IMR-90 (cell line): ENCODE results near the gene SECISBP2. TPM values are rescaled to one million over a fixed set of nuclear protein-coding genes. Genes with fewer than 3 reads are reported as not detected.
"Not testable (repeated sequence)": the region's sequence is repeated elsewhere in the genome, so short reads cannot be mapped to it uniquely, and the experiment has no call there.

Experiments
- ATAC-seq: fragments of 200-7000 bp; cut with Tn5 transposase; 2 replicates; pipeline ENCODE4 v1.9.1; 2020; ENCODE audit warnings: low read depth, mild to moderate bottlenecking, moderate library complexity
- BruUV-seq: library from RNA; stranded (reverse); fragments of 400-500 nt; replicated peaks from 2 replicates; lab custom pipeline; 2021; lab: Mats Ljungman, UMichigan
- CTCF ChIA-PET: fragments of 300-600 bp; formaldehyde crosslinking; extraction: SDS; loops from one replicate; lab custom pipeline; 2021; ENCODE audit warnings: antibody characterized with exemption; lab: Yijun Ruan, JAX
- POLR2A ChIA-PET: fragments of 300-600 bp; sonication (Branson Sonifier 250); formaldehyde crosslinking; loops from one replicate; lab custom pipeline; 2022; ENCODE audit warnings: antibody characterized with exemption; ENCODE audit not compliant: unreplicated experiment; lab: Charles Lee
- DNase-seq: peaks from one replicate; pipeline ENCODE4 v3.0.0; 2013
- H2AFZ ChIP-seq: replicated peaks from 2 replicates; pipeline ENCODE3; 2013; ENCODE audit warnings: low read length, mild to moderate bottlenecking; ENCODE audit not compliant: poor library complexity
- H2AK5ac ChIP-seq: 2 replicates; pipeline ENCODE4 v1.6.1; 2013; ENCODE audit warnings: low read depth, low read length, inconsistent platforms
- H2AK9ac ChIP-seq: replicated peaks from 2 replicates; pipeline ENCODE3; 2013; ENCODE audit warnings: mild to moderate bottlenecking, low read depth, low read length, moderate library complexity; ENCODE audit not compliant: poor library complexity
- H2BK120ac ChIP-seq: 2 replicates; pipeline ENCODE4 v1.6.1; 2013; ENCODE audit warnings: low read depth, low read length, inconsistent platforms
- H2BK15ac ChIP-seq: 3 replicates; pipeline ENCODE4 v1.6.1; 2013; ENCODE audit warnings: low read depth, low read length, inconsistent platforms
- H2BK20ac ChIP-seq: 2 replicates; pipeline ENCODE4 v1.6.1; 2013; ENCODE audit warnings: low read depth, mild to moderate bottlenecking, inconsistent platforms, low read length, moderate library complexity
- H2BK5ac ChIP-seq: 2 replicates; pipeline ENCODE4 v1.6.1; 2013; ENCODE audit warnings: mild to moderate bottlenecking, low read depth, low read length, inconsistent platforms; ENCODE audit not compliant: poor library complexity, severe bottlenecking
- H3K14ac ChIP-seq: replicated peaks from 2 replicates; pipeline ENCODE4 v1.6.1; 2013; ENCODE audit warnings: low read depth, low read length, inconsistent platforms
- H3K18ac ChIP-seq: 2 replicates; pipeline ENCODE4 v1.6.1; 2013; ENCODE audit warnings: low read depth, low read length, control low read depth
- H3K23ac ChIP-seq: 2 replicates; pipeline ENCODE4 v1.6.1; 2013; ENCODE audit warnings: low read depth, low read length, inconsistent platforms
- H3K27ac ChIP-seq: 2 replicates; pipeline ENCODE4 v1.5.1; 2013; ENCODE audit warnings: mild to moderate bottlenecking, control low read depth, low read length; ENCODE audit not compliant: insufficient read depth
- H3K27me3 ChIP-seq: 2 replicates; pipeline ENCODE4 v1.6.1; 2013; ENCODE audit warnings: low read length; ENCODE audit not compliant: control insufficient read depth, insufficient read depth
- H3K36me3 ChIP-seq: 2 replicates; pipeline ENCODE4 v1.6.1; 2013; ENCODE audit warnings: low read length, mixed read lengths; ENCODE audit not compliant: control insufficient read depth, insufficient read depth
- H3K4ac ChIP-seq: 2 replicates; pipeline ENCODE4 v1.6.1; 2013; ENCODE audit warnings: low read depth, low read length, inconsistent platforms
- H3K4me1 ChIP-seq: 2 replicates; pipeline ENCODE4 v1.6.1; 2013; ENCODE audit warnings: low read length, mixed read lengths; ENCODE audit not compliant: control insufficient read depth, insufficient read depth
- H3K4me2 ChIP-seq: 2 replicates; pipeline ENCODE4 v1.6.1; 2013; ENCODE audit warnings: low read depth, mild to moderate bottlenecking, control low read depth, low read length, moderate library complexity
- H3K4me3 ChIP-seq: 2 replicates; pipeline ENCODE4 v1.5.1; 2013; ENCODE audit warnings: low read depth, mild to moderate bottlenecking, control low read depth, low read length, moderate library complexity; ENCODE audit not compliant: insufficient read depth
- H3K56ac ChIP-seq: 2 replicates; pipeline ENCODE4 v1.6.1; 2013; ENCODE audit warnings: low read length, inconsistent platforms; ENCODE audit not compliant: insufficient read depth; ENCODE audit errors: extremely low read depth
- H3K79me1 ChIP-seq, 2 experiments: 2 replicates each; pipeline ENCODE4 v1.6.1; 2013; ENCODE audit warnings: low read length in 2 of 2, inconsistent platforms in 1 of 2, low read depth in 1 of 2
- H3K9ac ChIP-seq: 2 replicates; pipeline ENCODE4 v1.6.1; 2013; ENCODE audit warnings: low read depth, low read length, control low read depth
- H3K9me1 ChIP-seq: 2 replicates; pipeline ENCODE4 v1.6.1; 2013; ENCODE audit warnings: low read length, inconsistent platforms; ENCODE audit not compliant: insufficient read depth
- H3K9me3 ChIP-seq: 2 replicates; pipeline ENCODE4 v1.6.1; 2013; ENCODE audit warnings: low read length; ENCODE audit not compliant: control insufficient read depth, insufficient read depth
- H4K20me1 ChIP-seq: 2 replicates; pipeline ENCODE4 v1.6.1; 2013; ENCODE audit warnings: low read length, inconsistent platforms; ENCODE audit not compliant: insufficient read depth
- H4K5ac ChIP-seq: 2 replicates; pipeline ENCODE4 v1.6.1; 2013; ENCODE audit warnings: mild to moderate bottlenecking, low read depth, low read length, control low read depth
- H4K8ac ChIP-seq, 2 experiments: 2 replicates each; pipeline ENCODE4 v1.6.1; 2013; ENCODE audit warnings: low read depth in 2 of 2, low read length in 2 of 2, control low read depth in 1 of 2, inconsistent platforms in 1 of 2
- H4K91ac ChIP-seq: 2 replicates; pipeline ENCODE4 v1.6.1; 2013; ENCODE audit warnings: low read depth, low read length, inconsistent platforms; ENCODE audit not compliant: insufficient read depth
- WGBS, 2 experiments: methylation state at CpG; one replicate each; pipeline versions ENCODE4 v1.1.5 to v1.1.7; 2013; ENCODE audit warnings: missing lambda C conversion rate in 2 of 2; ENCODE audit not compliant: insufficient read length in 1 of 2; ENCODE audit errors: extremely low coverage in 2 of 2; 5-methylcytosine and 5-hydroxymethylcytosine counted together
- dilution Hi-C: fragments of 300-500 bp; cut with HindIII; formaldehyde crosslinking; loops from one replicate; pipeline ENCODE4 v1.14.3; 2018; ENCODE audit warnings: low sequenced_read_pairs; ENCODE audit not compliant: unreplicated experiment
- in situ Hi-C: fragments of 300-500 bp; cut with MboI; formaldehyde crosslinking; loops from 3 replicates; pipeline ENCODE4 v1.14.3; 2019; ENCODE audit warnings: low sequenced_read_pairs, inconsistent platforms, mixed read lengths
- intact Hi-C: fragments of 100-400 bp; cut with micrococcal nuclease; formaldehyde crosslinking; loops from 2 replicates; pipeline ENCODE4 v1.10.0; 2022
- polyA plus RNA-seq, 3 experiments: library from polyadenylated mRNA; depleted of rRNA; stranded (reverse); fragments of >200 nt; gene quantifications; 2 replicates each; pipeline ENCODE4 v1.2.3, GENCODE V29; 2012; ENCODE audit warnings: low replicate concordance in 1 of 3
- total RNA-seq: library from RNA; depleted of rRNA; stranded (reverse); fragments of >200 nt; gene quantifications from 2 replicates; pipeline ENCODE4 v1.2.3, GENCODE V29; 2012

The SECISBP2 gene
- total and polyA plus RNA-seq, 2 of the 4 experiments (the other 2 are of a cell fraction) = 16.4 to 18.8 TPM

GRCh38 chr9:89343812-89344211 lies 25.5 kb downstream of the SECISBP2 start:
- H2BK120ac ChIP-seq, H3K56ac ChIP-seq, H3K4ac ChIP-seq, H2BK5ac ChIP-seq, H3K9me3 ChIP-seq, H3K23ac ChIP-seq, H3K27me3 ChIP-seq, H4K8ac ChIP-seq, H2BK20ac ChIP-seq, POLR2A ChIA-PET, H3K9ac ChIP-seq, intact Hi-C loops, BruUV-seq, ATAC-seq, DNase-seq, H3K9me1 ChIP-seq, H3K18ac ChIP-seq, H2AFZ ChIP-seq, H4K5ac ChIP-seq, H3K14ac ChIP-seq, H4K20me1 ChIP-seq, H2BK15ac ChIP-seq, H3K27ac ChIP-seq, H4K91ac ChIP-seq, CTCF ChIA-PET, H3K4me3 ChIP-seq, in situ Hi-C loops, H3K4me1 ChIP-seq, H3K79me1 ChIP-seq, H2AK5ac ChIP-seq, H3K4me2 ChIP-seq, dilution Hi-C loops, H2AK9ac ChIP-seq: not testable (repeated sequence)
- peaks cover 48% of the 10 kb centered on the region for H3K36me3 ChIP-seq
- WGBS, 2 experiments = no CpG with 5 or more reads among the region's 7 CpGs
